GM23338 (cell line): ENCODE results near the gene ACOT11.

Source experiments
- CTCF ChIP-seq, 2 experiments: fragments of 200-600 bp in 1 of 2; sonication (generic) in 1 of 2; conservative IDR thresholded peaks; 2 replicates each; pipeline versions ENCODE4 v1.5.1 to v1.6.1; 2016 to 2017; ENCODE audit warnings: antibody characterized with exemption in 2 of 2, low read depth in 2 of 2, mild to moderate bottlenecking in 2 of 2, moderate library complexity in 1 of 2
- EZH2 ChIP-seq: fragments of 200-600 bp; sonication (generic); IDR thresholded peaks from one replicate; pipeline ENCODE4 v1.8.0; 2017; ENCODE audit warnings: antibody characterized with exemption, mild to moderate bottlenecking, low read depth; ENCODE audit not compliant: unreplicated experiment
- NANOG ChIP-seq: IDR thresholded peaks from 2 replicates; pipeline ENCODE4 v1.6.1; 2016; ENCODE audit warnings: antibody characterized with exemption, borderline replicate concordance

GRCh38 chr1:54619749-54620148 lies 71.7 kb downstream of the ACOT11 start:
- TF ChIP-seq CTCF (conservative IDR thresholded peaks at IDR 0.05; ENCODE audit: low read depth in 2 of 2), result no peak
- no peak for TF ChIP-seq NANOG
- no peak for TF ChIP-seq EZH2
